ENCODE data around the gene DIP2C.

DIP2C gene

DNA sequence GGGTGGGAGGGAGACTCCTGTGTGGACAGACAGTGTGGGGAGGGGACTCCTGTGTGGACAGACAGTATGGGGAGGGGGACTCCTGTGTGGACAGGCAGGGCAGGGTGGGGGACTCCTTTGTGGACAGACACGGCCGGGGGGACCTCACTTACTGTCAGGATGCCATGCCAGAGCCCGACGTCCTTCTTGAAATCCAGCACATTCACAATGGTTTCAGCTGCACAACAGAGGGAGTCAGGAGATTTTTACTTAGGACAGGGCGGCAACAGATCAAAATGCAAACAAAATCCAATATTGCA is 301.9 kb downstream of the DIP2C start:
- DNase-seq: no peak

DNA sequence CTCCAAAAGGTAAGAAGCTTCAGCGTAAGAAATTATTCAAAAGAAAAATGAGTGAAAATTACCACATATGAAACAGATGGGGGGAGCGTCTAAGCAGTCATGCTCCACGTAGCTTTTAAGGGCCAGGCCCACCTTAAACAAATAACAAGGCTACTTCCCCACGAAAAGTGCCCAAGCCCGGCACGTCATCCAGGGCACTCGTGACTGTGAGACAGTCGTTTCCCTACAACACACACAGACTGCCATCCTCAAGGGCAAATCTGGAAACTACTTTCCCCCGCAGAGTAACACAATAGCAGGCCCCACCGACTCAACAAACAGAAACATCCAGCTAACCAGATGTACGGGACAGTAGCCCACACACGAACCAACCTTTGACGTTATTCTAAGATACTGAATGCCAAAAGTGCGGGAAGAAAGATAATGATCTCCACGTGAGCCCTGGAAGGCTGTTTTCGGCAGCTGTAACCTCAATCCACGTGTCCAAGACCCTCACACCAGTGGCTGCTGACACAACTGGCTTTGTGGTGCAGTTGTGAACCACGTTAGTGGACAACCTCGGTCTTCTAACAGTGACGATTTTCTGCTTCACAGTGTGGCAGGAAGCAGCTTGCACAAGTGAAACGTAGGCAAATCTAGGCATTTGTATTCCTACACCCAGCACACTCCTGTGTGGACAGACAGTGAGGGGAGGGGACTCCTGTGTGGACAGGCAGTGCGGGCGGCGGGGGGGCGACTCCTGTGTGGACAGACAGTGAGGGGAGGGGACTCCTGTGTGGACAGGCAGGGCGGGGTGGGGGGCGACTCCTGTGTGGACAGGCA is 302.5 kb downstream of the DIP2C start:
- DNase-seq: no peak

DNA sequence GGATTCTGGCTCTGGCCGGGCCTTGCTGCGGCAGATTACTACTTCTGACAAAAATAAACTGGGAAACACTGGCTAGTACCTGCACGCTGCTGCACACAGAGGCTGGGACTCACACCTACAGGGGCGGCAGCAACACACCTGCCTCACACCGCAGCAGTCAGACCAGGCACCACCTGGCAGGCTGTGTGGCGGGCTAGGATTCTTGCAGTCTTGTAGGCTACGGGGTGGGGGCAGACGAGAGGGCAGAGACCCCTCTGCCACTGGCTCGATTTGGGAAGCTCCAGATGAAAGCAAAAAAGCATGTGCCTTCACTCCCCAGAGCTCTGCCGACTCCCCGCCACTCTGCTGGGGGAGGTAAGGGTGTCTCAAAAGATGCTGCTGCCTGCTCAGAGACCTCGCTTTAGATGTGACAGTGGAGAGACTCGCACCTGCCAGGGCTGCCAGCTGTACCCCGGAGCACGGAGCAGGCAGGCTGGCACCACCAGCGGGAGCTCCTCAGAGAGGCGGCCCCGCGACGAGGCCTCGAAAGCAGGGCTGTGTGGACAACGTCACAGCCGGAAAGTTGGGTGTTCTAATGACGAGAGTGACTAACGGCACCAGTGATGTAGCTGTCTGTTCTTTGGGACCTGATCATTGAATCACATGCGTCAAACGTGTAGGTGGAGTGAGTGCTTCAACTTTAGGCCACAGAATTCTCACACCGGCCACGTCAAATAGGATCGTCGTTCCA is 303.7 kb downstream of the DIP2C start:
- no peak for DNase-seq

DNA sequence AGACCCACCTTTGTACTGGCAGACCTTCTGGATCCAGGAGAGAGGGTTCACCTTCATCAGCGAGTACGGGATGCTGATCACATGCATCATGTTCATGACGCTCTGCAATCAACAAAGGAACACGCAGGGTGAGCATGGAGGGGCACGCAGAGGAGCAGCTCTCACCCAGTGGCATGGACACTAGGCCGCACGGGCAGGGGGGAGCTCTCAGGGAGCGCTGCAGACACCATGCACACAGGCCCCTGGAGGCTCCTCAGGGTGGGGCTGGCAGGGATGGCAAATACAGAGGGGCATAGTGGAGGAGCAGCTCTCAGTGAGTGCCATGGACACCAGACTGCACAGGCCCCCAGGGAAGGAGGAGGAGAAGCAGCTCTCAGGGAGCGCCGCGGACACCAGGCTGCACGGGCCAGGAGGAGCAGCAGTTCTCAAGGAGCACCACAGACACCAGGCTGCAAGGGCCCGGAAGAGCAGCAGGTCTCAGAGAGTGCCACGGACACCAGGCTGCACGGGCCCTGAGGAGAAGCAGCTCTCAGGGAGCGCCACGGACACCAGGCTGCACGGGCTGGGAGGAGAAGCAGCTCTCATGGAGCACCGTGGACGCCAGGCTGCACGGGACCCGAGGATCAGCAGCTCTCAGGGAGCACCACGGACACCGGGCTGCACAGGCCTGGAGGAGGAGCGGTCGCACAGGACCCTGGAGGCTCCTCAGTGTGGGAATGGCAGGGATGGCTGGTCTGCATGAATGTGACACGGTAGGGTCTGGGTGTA is 304.7 kb downstream of the DIP2C start:
- DNase-seq: no peak

DNA sequence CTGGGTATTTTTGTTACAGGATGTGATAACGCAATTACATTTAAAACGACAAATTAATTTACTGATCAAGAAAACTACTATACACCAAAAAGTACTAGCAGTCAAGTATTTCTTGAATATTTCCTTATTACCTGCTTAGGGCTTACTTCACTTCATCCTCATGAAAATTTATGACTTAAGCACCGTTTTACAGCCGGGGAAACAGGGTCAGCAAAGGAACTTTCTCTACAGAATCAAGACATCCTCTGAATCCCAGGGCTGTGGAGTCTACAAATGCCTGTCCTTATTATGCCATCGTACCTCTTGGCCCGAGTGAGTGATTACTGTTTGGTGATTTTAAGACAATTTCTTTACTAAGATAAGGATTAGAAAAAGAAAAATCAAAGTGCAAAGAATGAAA is 305.9 kb downstream of the DIP2C start:
- no peak for DNase-seq

DNA sequence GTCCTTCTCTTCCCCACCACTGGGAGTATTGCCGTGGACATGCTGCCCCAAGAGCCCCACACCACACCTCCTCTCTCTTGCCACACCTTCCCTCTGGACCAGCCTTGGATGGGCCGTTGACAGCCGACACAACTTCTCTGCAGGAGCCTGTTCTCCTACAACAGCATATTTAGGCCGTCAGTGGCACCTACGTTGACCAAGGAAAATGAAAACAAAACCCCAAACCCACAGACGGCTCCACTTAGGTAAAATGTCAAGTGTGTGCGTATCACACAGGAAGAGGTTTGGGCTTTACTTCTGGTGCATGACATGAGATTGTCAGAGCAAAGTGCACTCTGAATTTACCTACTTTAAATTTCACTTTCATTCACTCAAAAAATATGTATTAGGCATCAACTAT is 307.7 kb downstream of the DIP2C start:
- DNase-seq: no peak

DNA sequence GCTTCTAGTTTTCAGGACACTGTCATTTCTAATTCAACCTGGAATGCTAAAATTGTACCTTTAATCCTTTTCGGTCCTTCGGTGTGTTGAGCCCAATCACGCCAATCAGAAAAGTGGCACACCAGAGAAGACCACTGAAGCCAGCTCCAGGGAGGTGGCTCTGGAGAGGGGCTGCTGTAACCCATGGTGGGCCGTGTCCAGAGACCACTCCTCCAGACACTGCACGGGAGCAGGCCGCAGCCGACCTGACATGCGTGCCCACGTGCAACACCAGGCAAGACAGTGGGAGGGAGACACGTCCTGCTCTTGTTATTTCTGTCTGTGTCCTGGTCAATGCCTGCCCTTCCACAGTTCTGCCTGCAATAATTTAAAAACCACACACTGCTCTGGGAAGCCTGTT is 308.1 kb downstream of the DIP2C start:
- no peak for DNase-seq

DNA sequence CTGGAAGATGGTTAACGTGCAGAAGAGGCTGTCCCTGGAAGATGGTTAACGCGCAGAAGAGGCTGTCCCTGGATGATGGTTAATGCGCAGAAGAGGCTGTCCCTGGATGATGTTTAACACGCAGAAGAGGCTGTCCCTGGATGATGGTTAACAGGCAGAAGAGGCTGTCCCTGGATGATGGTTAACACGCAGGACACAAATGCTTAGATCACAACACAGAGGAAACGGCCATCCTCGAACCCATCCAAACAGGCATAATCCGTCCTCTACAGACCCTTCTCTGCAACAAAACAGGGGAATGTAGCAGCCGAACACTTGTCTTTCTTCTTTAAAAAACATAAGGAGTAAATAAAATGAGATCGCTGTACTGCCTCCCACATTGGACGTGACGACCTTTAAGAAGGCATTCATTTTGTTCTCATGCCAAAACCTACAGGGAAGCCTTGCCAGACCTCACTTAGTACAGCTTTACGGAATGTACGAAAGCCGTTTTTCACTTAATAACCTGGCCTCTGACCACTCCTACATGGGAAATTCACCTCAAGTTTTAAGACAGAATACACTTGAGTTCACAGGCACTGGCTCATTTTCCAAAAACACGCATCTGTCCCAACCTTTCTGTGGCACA is 309.0 kb downstream of the DIP2C start:
- DNase-seq: no peak

DNA sequence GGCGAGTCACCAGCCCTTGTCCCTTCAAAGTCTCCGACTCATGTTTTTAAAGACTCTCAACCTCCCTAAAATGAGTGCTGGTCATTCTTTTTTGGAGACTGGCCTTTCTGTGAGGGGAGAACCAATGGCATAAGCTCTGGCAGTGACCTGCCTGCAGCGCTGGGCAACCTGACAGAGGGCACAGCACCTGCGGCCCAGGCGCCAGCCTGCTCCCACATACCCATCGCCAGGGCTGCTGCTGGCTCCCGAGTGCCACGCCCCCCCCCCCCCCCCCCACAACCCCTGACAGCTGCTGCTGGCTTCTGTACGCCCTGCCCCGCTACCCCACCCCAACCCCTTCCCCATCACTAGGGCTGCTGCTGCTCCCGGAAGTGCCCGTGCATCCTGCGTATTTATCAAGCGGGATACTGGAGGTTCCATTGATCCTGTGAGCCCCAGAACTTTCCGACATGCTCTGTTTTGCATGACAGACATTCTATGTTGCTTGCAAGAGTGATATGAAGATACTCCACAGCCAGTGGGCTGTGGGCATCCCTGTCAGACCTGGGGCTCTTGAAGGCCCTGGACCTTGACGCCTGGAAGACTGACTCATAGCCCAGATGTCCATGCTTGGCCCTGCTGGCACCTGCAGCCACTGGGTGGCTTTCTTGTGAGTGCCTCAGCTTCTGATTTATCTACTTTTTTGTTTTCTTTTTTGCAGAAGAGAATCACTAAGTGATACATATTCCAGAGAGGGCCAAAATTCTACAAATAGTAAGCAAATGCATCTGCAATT is 310.4 kb downstream of the DIP2C start:
- DNase-seq: no peak

DNA sequence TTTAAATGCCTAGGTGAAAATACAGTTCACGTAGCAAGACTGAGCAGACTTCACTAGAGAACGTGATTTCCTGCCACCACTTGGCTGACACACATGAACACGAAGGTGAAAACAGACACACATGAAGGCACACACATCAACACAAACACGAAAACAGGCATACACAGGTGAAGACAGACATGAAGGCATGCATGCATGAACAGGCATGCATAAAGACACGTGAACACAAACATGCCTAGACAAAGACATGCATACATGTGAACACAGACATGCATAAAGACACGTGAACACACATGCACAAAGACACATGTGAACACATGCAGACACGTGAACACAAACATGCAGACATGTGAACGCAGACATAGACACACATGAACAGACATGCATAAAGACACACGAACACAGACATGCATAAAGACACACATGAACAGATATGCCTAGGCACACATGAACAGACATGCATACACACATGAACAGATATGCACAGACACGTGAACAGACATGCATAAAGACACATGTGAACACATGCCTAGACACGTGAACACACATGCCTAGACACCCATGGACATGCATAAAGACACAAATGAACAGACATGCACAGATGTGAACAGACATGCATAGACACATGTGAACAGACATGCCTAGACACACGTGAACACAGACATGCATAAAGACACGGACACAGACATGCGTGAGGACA is 311.1 kb downstream of the DIP2C start:
- DNase-seq: no peak

DNA sequence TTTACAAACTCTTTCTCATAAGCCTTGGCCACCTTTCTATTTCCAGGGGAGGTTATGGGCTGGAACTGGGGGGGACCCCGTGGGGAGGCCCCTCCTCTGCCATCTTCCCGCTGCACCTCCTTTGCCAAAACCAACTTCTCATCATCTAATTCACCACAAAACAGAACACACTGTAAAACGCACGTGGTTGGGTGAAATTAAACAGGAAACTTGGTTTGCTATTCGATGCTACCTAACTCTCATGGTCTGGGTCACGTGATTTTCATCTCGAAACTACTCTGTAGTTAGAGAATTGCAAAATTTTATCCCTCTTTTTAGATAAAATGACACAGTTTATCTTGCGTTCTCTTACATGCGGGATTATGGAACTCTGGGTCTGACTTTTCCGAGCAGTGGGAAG is 312.2 kb downstream of the DIP2C start:
- no peak for DNase-seq

DNA sequence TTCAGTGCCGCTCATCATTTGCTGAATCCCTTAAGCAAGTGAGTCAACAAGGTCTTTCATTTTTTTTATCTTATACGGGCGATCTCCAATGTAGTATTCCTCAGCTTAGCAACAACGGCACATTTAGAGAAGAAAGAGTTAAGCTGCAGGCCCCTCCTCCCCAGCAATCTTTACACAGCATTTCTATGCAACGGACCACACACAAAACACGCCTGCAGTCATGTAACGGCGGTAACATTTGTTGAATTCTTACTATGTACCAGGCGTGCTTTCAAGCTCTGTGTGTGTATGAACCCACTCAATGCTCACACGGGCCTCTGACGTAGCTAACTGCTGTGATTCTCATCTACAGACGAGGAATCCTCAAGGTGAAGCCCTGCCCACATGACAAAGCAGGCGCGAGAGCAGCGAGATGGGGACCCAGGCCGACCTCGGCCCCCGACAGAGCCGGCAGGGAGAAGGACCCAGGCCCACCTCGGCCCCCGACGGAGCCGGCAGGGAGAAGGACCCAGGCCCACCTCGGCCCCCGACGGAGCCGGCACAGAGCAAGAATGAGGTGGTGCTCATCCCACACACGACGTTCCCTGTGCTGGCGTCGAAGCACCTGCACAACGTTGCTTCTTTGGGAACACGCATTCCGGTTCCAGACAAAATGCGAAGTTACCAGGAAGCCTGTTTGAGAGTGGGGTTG is 313.5 kb downstream of the DIP2C start:
- DNase-seq: no peak

DNA sequence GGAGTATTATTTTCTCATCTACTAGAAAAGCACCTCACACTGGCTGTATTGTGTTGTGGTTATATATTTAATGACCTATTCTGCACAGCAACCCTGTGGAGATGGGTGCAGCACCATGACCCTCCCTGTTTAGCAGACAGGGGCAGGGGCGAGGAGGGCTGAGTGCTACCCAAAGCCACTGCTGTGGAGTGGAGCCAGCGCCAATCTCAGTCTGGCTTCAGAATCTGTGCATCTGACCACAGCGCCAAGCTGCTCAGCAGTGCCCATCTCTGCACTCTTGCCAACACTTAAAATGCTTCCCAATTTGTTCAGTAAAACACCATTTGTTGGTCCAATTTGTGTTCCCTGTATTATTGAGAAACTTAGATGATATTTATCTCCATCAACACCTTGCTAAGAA is 315.1 kb downstream of the DIP2C start:
- no peak for DNase-seq

DNA sequence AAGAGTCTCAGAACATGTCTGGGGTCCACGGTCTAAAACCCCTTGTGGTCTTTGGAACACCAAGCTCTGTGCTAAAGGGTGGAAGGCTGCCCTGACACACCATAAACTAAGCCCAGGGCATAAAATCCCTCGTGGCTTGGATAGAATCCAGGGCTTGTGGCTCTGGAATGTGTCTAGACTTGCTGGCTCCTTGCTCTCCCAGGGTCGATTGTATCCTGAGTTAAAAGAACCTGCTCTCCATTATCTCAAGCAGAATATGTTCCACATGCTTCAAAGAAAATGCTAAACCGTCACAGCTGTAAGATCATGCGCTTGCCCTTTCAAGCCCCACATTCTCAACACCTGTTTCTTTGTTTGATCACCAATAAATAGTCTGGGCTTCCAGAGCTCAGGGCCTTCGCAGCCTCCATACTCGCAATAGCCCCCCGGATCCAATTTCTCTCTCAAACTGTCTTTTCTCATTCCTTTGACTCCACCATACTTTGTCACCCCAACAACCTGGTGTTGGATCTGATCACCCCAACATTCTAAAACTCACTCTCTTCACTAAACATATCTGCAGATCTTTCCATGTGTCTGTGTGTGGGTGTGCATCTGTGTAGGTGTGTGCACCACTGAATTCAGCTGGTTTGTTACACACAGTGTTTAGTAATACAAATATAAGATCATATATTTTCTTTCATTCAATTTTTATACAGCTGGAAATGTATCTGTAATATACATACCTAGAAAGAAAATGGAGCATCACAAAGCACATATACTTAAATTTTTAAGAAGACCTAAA is 315.8 kb downstream of the DIP2C start:
- no peak for DNase-seq

DNA sequence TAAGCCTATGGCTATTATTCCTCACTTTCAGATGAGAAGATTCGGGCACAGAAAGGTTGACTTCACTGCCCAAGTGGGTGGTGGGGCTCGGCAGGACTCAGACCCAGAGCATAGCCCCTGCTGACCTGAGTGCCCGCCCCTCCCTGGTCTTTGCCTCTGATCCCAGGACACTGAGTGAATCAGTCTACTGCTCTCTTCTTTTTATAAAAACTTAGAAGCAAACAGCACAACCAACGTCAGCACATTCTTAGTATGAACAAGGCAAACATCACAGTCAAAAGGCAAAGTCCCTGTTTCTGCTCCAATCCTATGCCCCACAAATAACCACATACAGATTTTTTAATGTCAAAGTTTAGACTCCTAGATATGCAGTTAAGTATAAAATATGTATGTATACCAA is 316.5 kb downstream of the DIP2C start:
- DNase-seq: peak; percentile 10

DNA sequence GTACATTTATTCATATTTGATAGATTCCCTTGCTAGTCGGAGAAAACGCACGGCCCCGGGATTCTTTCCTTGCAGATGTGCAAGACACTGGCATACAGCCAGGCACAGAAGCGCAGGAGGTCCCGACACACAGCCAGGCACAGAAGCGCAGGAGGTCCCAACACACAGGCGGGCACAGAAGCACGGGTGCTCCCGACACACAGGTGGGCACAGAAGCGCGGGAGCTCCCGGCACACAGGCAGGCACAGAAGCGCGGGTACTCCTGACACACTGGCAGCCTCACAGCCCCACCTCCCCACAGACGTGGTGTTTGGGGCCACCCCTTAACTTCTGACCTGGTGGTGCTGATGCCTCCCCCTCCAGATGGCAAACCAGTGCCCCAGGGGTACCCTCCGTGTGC is 316.9 kb downstream of the DIP2C start:
- no peak for DNase-seq

DNA sequence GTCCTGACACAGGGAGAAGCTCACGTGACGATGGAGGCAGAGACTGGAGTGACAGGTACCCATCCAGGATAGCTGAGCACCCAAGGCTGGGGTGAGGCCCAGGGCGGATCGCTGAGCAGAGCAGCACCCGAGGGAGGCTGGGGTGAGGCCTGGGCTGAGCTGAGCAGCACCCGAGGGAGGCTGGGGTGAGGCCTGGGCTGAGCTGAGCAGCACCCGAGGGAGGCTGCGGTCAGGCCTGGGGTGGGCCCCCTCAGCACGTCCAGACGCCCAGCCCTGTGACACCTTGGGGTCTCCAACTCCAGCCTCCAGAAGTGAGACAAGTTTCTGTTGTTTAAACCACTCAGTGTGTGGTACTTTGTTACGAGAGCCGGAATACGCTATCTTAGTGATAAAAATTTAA is 318.0 kb downstream of the DIP2C start:
- DNase-seq: no peak

DNA sequence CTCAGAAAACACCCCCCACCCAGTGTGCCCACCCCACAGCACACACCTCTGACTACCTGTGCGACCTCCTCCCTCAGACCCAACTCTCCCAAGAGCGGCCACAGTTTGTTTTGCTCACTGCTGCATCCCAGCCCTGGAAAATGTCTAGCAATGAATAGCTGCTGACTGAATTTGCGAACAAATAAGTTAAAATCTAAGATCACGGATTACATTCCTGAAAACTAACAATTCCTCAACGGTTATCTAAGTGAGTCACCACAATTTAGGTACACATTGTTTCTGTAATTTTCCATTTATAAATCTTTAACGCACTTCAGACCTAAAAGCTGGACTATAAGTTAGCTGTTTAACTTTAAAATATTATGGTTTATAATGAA is 319.0 kb downstream of the DIP2C start:
- DNase-seq: no peak

DNA sequence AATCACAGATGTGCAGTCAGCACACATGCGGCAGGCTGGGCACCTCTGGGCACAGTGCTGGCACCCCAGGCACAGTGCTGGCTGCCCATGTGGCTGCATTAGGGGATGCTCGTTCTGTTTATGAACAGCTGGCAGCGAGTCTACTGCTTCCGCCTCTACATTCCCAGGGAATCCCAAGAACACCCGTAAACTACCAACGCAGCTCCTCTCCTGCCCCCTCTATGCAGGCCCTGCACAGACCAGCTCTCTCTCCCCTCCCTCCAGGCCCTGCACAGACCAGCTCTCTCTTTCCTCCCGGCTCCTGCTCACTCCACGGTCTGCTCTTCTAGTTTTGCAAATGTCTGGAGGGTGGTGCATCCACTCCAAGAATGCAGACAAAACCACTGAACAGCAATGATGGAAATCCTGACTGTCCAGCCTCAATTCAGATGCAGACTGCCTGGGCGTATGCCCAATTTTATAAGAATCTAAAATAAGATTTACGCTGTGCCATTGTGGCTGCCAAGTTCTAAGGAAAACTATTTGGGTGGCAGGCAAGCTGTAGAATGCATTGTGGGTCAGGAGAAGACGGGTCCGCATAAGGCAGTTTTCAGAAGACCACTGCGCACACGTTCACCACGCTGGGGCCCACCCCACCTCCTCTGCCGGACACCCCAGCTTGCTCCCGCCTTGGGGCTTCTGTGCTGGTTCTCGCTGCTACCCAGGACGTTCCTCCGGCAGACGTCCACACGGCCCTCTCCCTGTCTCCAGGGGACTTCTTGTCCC is 319.6 kb downstream of the DIP2C start:
- DNase-seq: no peak
